Naive thymus-derived CD4-positive, alpha-beta T cell (primary cell): ENCODE data around the gene INTU. TPM values are rescaled to one million over a fixed set of nuclear protein-coding genes. Genes with fewer than 3 reads are reported as not detected.
A peak's percentile ranks its signal among the peaks of the same experiment; 100 is the strongest.

Source experiments
- ATAC-seq: fragments of 150-1000 bp; cut with Tn5 transposase; 2 replicates; pipeline ENCODE4 v1.10.0; 2021; ENCODE audit warnings: mild to moderate bottlenecking, moderate library complexity
- CTCF ChIA-PET: fragments of 350-600 bp; sonication (Branson Sonifier 250); formaldehyde crosslinking; loops from one replicate; lab custom pipeline; 2021; ENCODE audit warnings: antibody characterized with exemption; lab: Charles Lee
- POLR2A ChIA-PET: fragments of 350-600 bp; sonication (Branson Sonifier 250); formaldehyde crosslinking; loops from one replicate; lab custom pipeline; 2021; ENCODE audit warnings: antibody characterized with exemption, inconsistent platforms; lab: Charles Lee
- DNase-seq, 9 donors: peaks; one replicate each; pipeline versions ENCODE4 v3.0.0 to v3.0.0-alpha.2; 2020 to 2022; ENCODE audit warnings: mixed read lengths in 1 of 9
- H3K27ac ChIP-seq: one replicate; pipeline ENCODE4 v1.7.0; 2013; ENCODE audit warnings: mild to moderate bottlenecking, low read depth, low read length, moderate library complexity
- H3K27me3 ChIP-seq, 2 donors: one replicate each; pipeline ENCODE4 v1.7.0; 2013; ENCODE audit warnings: low read length in 2 of 2, mild to moderate bottlenecking in 2 of 2, moderate library complexity in 2 of 2; ENCODE audit not compliant: control insufficient read depth in 2 of 2, insufficient read depth in 2 of 2
- H3K36me3 ChIP-seq, 3 experiments: 1 replicate in 2 of 3; 2 replicates in 1 of 3; pipeline ENCODE4 v1.7.0; 2013; ENCODE audit warnings: low read length in 3 of 3, mild to moderate bottlenecking in 3 of 3, moderate library complexity in 1 of 3; ENCODE audit not compliant: insufficient read depth in 3 of 3, control insufficient read depth in 2 of 3
- H3K4me1 ChIP-seq, 2 donors: one replicate each; pipeline ENCODE4 v1.7.0; 2013; ENCODE audit warnings: low read length in 2 of 2, mild to moderate bottlenecking in 2 of 2, moderate library complexity in 1 of 2; ENCODE audit not compliant: control insufficient read depth in 2 of 2, insufficient read depth in 2 of 2
- H3K4me3 ChIP-seq: 2 replicates; pipeline ENCODE4 v1.7.0; 2013; ENCODE audit warnings: mild to moderate bottlenecking, low read length
- H3K9me3 ChIP-seq, 3 experiments: 1 replicate in 2 of 3; 2 replicates in 1 of 3; pipeline ENCODE4 v1.7.0; 2013; ENCODE audit warnings: low read length in 3 of 3; ENCODE audit not compliant: control insufficient read depth in 2 of 3
- H3K27ac Mint-ChIP-seq, 9 donors: one replicate each; pipeline ENCODE4 v1.8.0; 2020 to 2022; ENCODE audit warnings: mixed read lengths in 9 of 9, mild to moderate bottlenecking in 8 of 9, moderate library complexity in 5 of 9, inconsistent platforms in 2 of 9
- H3K27me3 Mint-ChIP-seq, 5 donors: one replicate each; pipeline ENCODE4 v1.8.0; 2021 to 2022; ENCODE audit warnings: mixed read lengths in 5 of 5, mild to moderate bottlenecking in 1 of 5
- H3K36me3 Mint-ChIP-seq, 5 donors: one replicate each; pipeline ENCODE4 v1.8.0; 2020 to 2022; ENCODE audit warnings: mixed read lengths in 5 of 5, mild to moderate bottlenecking in 3 of 5, inconsistent platforms in 1 of 5
- H3K4me1 Mint-ChIP-seq, 7 donors: one replicate each; pipeline ENCODE4 v1.8.0; 2020 to 2022; ENCODE audit warnings: mixed read lengths in 7 of 7, mild to moderate bottlenecking in 3 of 7, inconsistent platforms in 1 of 7
- H3K4me3 Mint-ChIP-seq, 10 donors: one replicate each; pipeline ENCODE4 v1.8.0; 2020 to 2022; ENCODE audit warnings: mild to moderate bottlenecking in 10 of 10, mixed read lengths in 10 of 10, moderate library complexity in 6 of 10, inconsistent platforms in 2 of 10
- H3K9me3 Mint-ChIP-seq, 11 donors: one replicate each; pipeline ENCODE4 v1.8.0; 2020 to 2022; ENCODE audit warnings: mixed read lengths in 11 of 11, mild to moderate bottlenecking in 4 of 11, inconsistent platforms in 1 of 11, moderate library complexity in 1 of 11
- intact Hi-C, 2 donors: fragments of 100-400 bp; cut with micrococcal nuclease; formaldehyde crosslinking; loops; one replicate each; pipeline ENCODE4 v1.15.1; 2023
- polyA plus RNA-seq, 2 donors: library from polyadenylated mRNA; unstranded; fragments of 300-500 nt; fragmentation: Illumina TruSeq; gene quantifications; one replicate each; pipeline ENCODE4 v1.2.3, GENCODE V29; 2021
- total RNA-seq, 6 experiments: library from RNA in 5 of 6; stranded (reverse) in 5 of 6; gene quantifications; 1 replicate in 5 of 6; 2 replicates in 1 of 6; pipeline ENCODE4 v1.2.3 and lab custom pipeline; 2021 to 2026

Gene INTU
- total and polyA plus RNA-seq, 7 experiments from 2014 or later, result 0.14 to 0.22 TPM; not detected in 5

- Mint-ChIP-seq H3K4me3 (no peak overlapping the region), H3K4me1 (no peaks in the 10 kb centered on the region), H3K27ac (no peak overlapping the region), H3K9me3 (no peaks in the 10 kb centered on the region), H3K36me3 (no peaks in the 10 kb centered on the region), H3K27me3 (peaks cover 5 to 21% (median 5%) of the 10 kb centered on the region in 5 donors)
- ATAC-seq (no peak), DNase-seq (peak in 1 of 9 donors; percentile 1)
- Histone ChIP-seq H3K4me3 (no peak overlapping the region), H3K27ac (no peak overlapping the region), H3K27me3 (peaks cover 0 to 3% of the 10 kb centered on the region in 2 donors), H3K36me3 (no peaks in the 10 kb centered on the region), H3K9me3 (no peaks in the 10 kb centered on the region), H3K4me1 (no peaks in the 10 kb centered on the region)
- intact Hi-C loops, result loop anchor here (1.0 to 5.0 kb wide), 4 partner anchors 127 to 557 kb away; no protein-coding TSS in a partner anchor
- CTCF ChIA-PET, result no interaction called here
- POLR2A ChIA-PET, result no interaction called here
Observed at GRCh38 chr4:127604949-127605709, 27.6 kb upstream of the INTU start.

GRCh38 chr4:127606823-127607222 is 25.9 kb upstream of the INTU start:
- no peak overlapping the region for H3K4me3 Mint-ChIP-seq
- POLR2A ChIA-PET, result no interaction called here
- H3K9me3 Mint-ChIP-seq, result no peaks in the 10 kb centered on the region
- no peak overlapping the region for H3K4me3 ChIP-seq
- ATAC-seq (no peak), DNase-seq (no peak)
- peaks cover 0 to 3% of the 10 kb centered on the region in 2 donors for H3K27me3 ChIP-seq
- no peaks in the 10 kb centered on the region for H3K4me1 Mint-ChIP-seq
- H3K36me3 Mint-ChIP-seq, result no peaks in the 10 kb centered on the region
- H3K36me3 ChIP-seq, result no peaks in the 10 kb centered on the region
- no peaks in the 10 kb centered on the region for H3K4me1 ChIP-seq
- intact Hi-C loops, result loop anchor here (5.0 kb wide), 2 partner anchors 380 to 555 kb away; no protein-coding TSS in a partner anchor
- no peaks in the 10 kb centered on the region for H3K9me3 ChIP-seq
- no peak overlapping the region for H3K27ac ChIP-seq
- H3K27ac Mint-ChIP-seq, result no peak overlapping the region
- peaks cover 5 to 21% (median 10%) of the 10 kb centered on the region in 5 donors for H3K27me3 Mint-ChIP-seq
- CTCF ChIA-PET, result no interaction called here

- Mint-ChIP-seq H3K4me3 (no peak overlapping the region), H3K27me3 (peaks cover 4 to 25% (median 14%) of the 10 kb centered on the region in 5 donors), H3K4me1 (no peaks in the 10 kb centered on the region), H3K9me3 (no peaks in the 10 kb centered on the region), H3K27ac (no peak overlapping the region), H3K36me3 (no peaks in the 10 kb centered on the region)
- Histone ChIP-seq H3K4me1 (no peaks in the 10 kb centered on the region), H3K9me3 (no peaks in the 10 kb centered on the region), H3K27me3 (peaks cover 0 to 3% of the 10 kb centered on the region in 2 donors), H3K36me3 (no peaks in the 10 kb centered on the region), H3K27ac (no peak overlapping the region), H3K4me3 (no peak overlapping the region)
- ChIA-PET POLR2A (no interaction called here), CTCF (no interaction called here)
- ATAC-seq (no peak), DNase-seq (no peak)
- intact Hi-C loops, result loop anchor here (5.0 kb wide), 2 partner anchors 378 to 553 kb away; no protein-coding TSS in a partner anchor
Observed at GRCh38 chr4:127609484-127609883, 23.3 kb upstream of the INTU start.

GRCh38 chr4:127610488-127610887 is 22.3 kb upstream of the INTU start:
- H3K4me3 ChIP-seq, result no peak overlapping the region
- POLR2A ChIA-PET, result no interaction called here

GRCh38 chr4:127616898-127617297 is 15.9 kb upstream of the INTU start:
- Histone ChIP-seq H3K4me1 (no peaks in the 10 kb centered on the region), H3K36me3 (no peaks in the 10 kb centered on the region), H3K27me3 (no peaks in the 10 kb centered on the region), H3K27ac (no peak overlapping the region), H3K4me3 (no peak overlapping the region), H3K9me3 (no peaks in the 10 kb centered on the region)
- Mint-ChIP-seq H3K4me3 (no peak overlapping the region), H3K4me1 (peaks cover 0 to 2% (median 0%) of the 10 kb centered on the region in 7 donors), H3K36me3 (no peaks in the 10 kb centered on the region), H3K27me3 (peaks cover 12 to 54% (median 36%) of the 10 kb centered on the region in 5 donors), H3K9me3 (peaks cover 0 to 12% (median 5%) of the 10 kb centered on the region in 11 donors), H3K27ac (no peak overlapping the region)
- intact Hi-C loops, result no loop called here
- DNase-seq (no peak), ATAC-seq (no peak)
- CTCF ChIA-PET, result no interaction called here
- POLR2A ChIA-PET, result no interaction called here

More at GRCh38 chr4:127610488-127610887, 22.3 kb upstream of the INTU start:
- H3K4me3 Mint-ChIP-seq, result no peak overlapping the region
- peaks cover 0 to 20% (median 9%) of the 10 kb centered on the region in 5 donors for H3K27me3 Mint-ChIP-seq
- CTCF ChIA-PET, result no interaction called here
- H3K4me1 ChIP-seq, result no peaks in the 10 kb centered on the region
- no peaks in the 10 kb centered on the region for H3K36me3 Mint-ChIP-seq
- peaks cover 0 to 1% (median 0%) of the 10 kb centered on the region in 11 donors for H3K9me3 Mint-ChIP-seq
- no peaks in the 10 kb centered on the region for H3K9me3 ChIP-seq
- intact Hi-C loops, result no loop called here
- no peak for DNase-seq
- H3K27ac Mint-ChIP-seq, result no peak overlapping the region
- no peaks in the 10 kb centered on the region for H3K36me3 ChIP-seq
- H3K27me3 ChIP-seq, result peaks cover 0 to 3% of the 10 kb centered on the region in 2 donors
- H3K4me1 Mint-ChIP-seq, result no peaks in the 10 kb centered on the region
- ATAC-seq, result no peak
- H3K27ac ChIP-seq, result no peak overlapping the region

- no peaks in the 10 kb centered on the region for H3K27me3 ChIP-seq
- ChIA-PET POLR2A (no interaction called here), CTCF (no interaction called here)
- H3K27me3 Mint-ChIP-seq, result peaks cover 22 to 56% (median 41%) of the 10 kb centered on the region in 5 donors
- ATAC-seq, result no peak
- peaks cover 0 to 10% (median 4%) of the 10 kb centered on the region in 7 donors for H3K4me1 Mint-ChIP-seq
- DNase-seq, result no peak
- no peaks in the 10 kb centered on the region for H3K9me3 ChIP-seq
- peaks cover 0 to 12% (median 5%) of the 10 kb centered on the region in 11 donors for H3K9me3 Mint-ChIP-seq
- no peaks in the 10 kb centered on the region for H3K36me3 ChIP-seq
- H3K4me3 Mint-ChIP-seq, result no peak overlapping the region
- no peak overlapping the region for H3K27ac Mint-ChIP-seq
- H3K4me3 ChIP-seq, result no peak overlapping the region
- no peak overlapping the region for H3K27ac ChIP-seq
- H3K36me3 Mint-ChIP-seq, result no peaks in the 10 kb centered on the region
- H3K4me1 ChIP-seq, result no peaks in the 10 kb centered on the region
- intact Hi-C loops, result no loop called here
Observed at GRCh38 chr4:127618427-127618826, 14.3 kb upstream of the INTU start.
